VCaP (cell line): Measurements from ENCODE around the gene ERN1.

Experiments
- H3K27ac ChIP-seq: fragments of 450-650 bp; 2 replicates; pipeline ENCODE4 v1.5.1; 2017
- TF ChIP-seq, protein P1 (sequence below): fragments of 450-650 bp; conservative IDR thresholded peaks from 2 replicates; pipeline ENCODE4 v1.5.1; 2017; ENCODE audit warnings: mild to moderate bottlenecking, moderate library complexity

Gene ERN1

GRCh38 chr17:64162554-64162953 is 32.6 kb upstream of the ERN1 start:
- H3K27ac ChIP-seq, result no peak overlapping the region
- TF ChIP-seq, protein P1, sequence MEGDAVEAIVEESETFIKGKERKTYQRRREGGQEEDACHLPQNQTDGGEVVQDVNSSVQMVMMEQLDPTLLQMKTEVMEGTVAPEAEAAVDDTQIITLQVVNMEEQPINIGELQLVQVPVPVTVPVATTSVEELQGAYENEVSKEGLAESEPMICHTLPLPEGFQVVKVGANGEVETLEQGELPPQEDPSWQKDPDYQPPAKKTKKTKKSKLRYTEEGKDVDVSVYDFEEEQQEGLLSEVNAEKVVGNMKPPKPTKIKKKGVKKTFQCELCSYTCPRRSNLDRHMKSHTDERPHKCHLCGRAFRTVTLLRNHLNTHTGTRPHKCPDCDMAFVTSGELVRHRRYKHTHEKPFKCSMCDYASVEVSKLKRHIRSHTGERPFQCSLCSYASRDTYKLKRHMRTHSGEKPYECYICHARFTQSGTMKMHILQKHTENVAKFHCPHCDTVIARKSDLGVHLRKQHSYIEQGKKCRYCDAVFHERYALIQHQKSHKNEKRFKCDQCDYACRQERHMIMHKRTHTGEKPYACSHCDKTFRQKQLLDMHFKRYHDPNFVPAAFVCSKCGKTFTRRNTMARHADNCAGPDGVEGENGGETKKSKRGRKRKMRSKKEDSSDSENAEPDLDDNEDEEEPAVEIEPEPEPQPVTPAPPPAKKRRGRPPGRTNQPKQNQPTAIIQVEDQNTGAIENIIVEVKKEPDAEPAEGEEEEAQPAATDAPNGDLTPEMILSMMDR, result no peak

DNA sequence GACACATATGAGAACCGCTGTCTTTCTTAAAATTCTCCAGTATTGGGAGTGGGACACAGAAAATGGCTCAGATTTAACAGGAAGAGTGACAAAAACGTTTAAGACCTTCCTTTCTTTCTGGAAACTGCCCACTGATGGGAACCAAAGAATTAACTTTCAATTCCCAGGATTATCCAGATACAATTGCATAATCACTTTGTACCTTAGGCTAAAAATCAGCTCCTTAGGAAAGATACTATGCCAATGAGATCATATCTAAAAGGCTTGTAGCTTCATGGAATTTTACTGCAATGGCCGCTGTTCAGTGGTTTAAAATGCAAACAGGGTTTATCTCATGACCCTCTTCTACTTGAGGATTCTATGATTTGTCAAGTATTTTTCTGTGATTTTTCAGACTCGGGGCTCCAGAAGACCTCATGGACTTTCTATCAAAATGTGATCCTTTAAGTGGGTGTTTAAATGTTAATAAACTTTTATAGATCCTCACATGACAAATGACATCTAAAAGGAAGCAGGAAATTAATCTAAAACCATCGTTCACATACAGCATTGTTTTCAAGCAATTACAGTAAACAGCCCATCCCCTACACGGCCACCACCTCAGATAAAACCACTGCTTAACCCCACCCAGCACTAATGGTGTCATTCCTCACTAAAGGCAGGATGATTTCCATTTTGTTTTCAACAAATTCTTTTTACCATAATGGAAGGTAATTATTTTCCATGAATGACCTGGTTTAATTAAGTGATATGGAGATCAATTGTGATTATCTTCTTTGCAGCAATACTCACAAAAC is 31.6 kb upstream of the ERN1 start:
- TF ChIP-seq, protein P1, result no peak
- no peak overlapping the region for H3K27ac ChIP-seq

DNA sequence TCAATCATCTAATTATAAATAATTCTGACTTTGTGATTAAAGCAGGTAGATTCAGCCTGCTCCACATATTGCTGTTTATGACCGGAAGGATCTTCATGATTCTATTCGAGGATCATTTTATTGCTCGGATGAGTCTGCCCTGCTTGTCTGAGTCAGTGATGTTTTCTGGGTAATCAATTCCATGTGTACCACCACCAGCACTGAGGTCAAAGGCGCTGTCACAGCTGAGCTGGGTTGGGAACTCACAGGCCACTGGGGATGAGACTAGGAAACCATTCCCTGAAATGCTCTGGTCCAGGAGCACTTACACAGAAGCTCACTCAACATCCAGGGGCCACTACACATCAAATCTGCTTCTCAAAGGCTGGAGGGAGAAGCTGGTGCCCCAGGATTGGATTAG is 30.4 kb upstream of the ERN1 start:
- TF ChIP-seq, protein P1, result no peak
- no peak overlapping the region for H3K27ac ChIP-seq

- peak overlapping the region; percentile 43 for H3K27ac ChIP-seq
- TF ChIP-seq, protein P1, result no peak
Observed at GRCh38 chr17:64158831-64159590, 29.1 kb upstream of the ERN1 start.

DNA sequence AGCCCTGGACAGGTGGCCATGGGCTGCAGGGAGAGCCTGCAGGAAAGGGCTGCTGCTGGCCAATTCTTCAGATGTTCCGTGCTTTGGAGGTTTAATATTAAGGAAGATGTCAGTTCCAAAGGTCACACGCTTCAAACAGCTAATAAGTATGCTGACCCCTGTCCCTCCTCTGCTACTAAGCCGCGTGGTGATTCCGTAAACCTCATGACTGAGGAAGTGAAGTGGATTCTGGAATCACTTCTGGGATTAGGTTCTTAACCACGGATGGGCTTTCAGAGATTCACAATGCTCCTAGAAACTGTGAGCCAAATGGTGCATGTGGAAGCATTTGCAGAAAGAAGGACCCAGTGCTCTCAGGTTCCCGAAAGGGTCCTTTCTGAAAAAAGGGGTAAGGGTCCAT is 28.5 kb upstream of the ERN1 start:
- H3K27ac ChIP-seq, result peak overlapping the region; percentile 43
- TF ChIP-seq, protein P1, result no peak

GRCh38 chr17:64157669-64158180 is 27.8 kb upstream of the ERN1 start:
- TF ChIP-seq, protein P1, result no peak
- no peak overlapping the region for H3K27ac ChIP-seq

GRCh38 chr17:64156670-64157069 is 26.7 kb upstream of the ERN1 start:
- peak overlapping the region; percentile 38; the same call in 1 of the 2 replicates for H3K27ac ChIP-seq
- TF ChIP-seq, protein P1, result no peak
